SW480 (cell line): ENCODE measurements around the gene RADIL.
A peak's percentile ranks its signal among the peaks of the same experiment; 100 is the strongest.

ENCODE experiments used
- DNase-seq: peaks from one replicate; pipeline ENCODE4 v3.0.0-alpha.2; 2016; ENCODE audit warnings: low spot score

RADIL gene

DNA sequence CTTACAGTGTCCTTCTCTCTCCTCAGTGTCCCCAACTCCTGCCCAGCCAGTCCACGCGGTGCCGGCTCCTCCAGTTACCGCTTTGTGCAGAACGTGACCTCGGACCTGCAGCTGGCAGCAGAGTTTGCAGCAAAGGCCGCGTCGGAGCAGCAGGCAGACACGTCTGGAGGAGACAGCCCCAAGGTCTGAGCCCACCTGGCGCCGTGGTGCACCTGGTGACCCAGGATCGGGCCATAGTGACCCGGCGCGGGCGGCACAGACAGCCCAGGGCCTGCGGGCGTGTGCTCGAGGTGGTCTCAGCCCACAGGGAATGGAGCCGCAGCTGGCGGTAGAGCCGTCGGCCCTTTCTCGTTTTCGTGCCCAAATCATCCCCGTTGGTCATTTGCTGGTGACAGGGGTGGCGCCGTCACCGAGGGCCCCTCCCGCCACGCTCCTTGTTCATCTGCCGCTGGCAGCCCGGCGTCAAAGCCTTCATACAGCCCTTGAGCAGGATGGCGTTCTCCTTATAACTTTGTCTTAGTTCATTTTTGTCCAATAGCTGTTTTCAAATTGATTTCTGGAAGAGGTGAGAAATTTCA lies 129.0 kb downstream of the RADIL start:
- no peak for DNase-seq

DNA sequence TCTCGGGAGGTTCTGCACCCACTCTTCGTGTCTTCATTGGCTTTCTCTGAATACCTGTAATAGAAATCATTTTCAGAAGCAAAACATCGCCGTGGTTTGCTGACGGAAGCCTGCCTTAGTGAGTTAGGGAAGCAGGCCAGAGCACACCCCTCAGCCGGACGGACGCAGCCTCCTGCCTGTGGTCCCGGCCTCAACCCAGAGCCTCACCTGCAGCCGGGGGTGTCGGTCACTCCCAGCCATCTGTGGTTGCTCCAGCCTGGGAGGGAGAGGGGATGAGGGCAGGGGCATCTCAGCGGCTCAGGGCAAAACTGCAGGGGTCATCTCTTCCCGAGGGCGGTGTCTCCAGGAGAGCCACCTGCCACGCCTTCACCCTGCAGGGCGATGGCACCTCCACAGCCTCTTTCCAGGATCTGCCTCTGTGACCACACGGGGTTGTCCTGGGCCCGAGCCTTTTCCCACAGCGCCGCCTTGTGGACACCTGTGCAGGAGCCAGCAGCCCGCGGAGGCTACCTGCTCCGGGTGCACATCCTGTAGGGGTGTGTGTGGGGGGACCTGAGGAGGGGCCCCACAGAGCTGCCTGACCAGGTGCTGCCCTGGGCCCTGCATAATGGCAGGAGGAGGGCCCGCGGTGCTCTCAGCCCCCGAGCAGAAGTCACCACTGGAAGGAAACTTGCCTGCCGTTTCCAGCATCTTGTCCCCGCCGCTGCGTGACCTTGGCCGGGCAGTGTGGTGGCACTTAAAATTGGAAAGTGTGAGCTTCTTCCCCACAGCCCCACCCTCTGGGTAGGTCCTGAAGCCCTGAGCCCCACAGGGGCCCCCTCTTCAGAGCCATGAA lies 129.7 kb downstream of the RADIL start:
- peak; percentile 82 for DNase-seq

DNA sequence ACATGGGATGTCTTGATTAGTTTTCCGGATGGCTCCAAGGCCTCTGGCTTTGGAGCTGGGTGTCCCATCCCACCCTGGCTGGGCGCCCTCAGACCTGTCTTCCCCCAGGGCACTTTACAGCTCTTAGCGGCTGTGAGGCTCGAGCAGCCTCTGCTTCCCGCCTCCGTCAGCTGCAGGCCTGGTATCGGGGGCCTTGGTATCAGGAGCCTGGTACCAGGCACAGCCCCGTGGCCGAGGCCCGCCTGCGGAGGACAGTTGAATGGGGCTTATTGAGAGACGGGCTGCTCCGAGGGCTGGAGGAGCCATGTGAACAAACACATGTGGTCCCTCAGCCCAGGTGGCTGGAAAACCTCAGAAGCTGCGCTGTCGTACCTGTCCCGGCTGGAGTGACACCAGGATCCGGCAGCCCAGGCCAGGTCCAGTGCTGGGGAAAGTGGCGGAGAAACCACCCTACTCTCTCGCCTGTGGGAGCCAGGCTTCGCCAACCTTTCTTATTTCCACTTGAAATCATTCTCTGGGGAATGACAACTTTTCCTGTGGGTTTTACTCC lies 132.0 kb downstream of the RADIL start:
- no peak for DNase-seq

DNA sequence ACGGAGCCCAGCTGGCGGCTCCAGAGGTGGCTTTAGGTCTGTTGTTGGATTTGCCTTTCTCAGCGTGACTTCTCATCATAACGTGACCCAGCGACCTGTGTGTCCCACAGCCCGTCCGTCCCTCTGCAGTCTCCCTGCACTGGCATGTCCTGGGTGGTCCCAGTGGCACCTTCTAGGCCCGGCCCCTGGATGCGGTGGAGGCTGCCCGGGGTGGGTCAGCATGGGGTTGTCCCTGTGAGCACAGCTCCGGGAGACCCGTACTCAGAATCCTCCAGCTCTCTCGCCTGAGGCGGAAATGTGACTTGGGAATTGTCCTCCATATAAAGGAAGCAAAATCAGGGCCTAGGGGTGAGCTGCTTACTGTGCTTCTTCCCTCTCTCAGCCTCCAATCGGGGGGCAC lies 133.7 kb downstream of the RADIL start:
- no peak for DNase-seq

DNA sequence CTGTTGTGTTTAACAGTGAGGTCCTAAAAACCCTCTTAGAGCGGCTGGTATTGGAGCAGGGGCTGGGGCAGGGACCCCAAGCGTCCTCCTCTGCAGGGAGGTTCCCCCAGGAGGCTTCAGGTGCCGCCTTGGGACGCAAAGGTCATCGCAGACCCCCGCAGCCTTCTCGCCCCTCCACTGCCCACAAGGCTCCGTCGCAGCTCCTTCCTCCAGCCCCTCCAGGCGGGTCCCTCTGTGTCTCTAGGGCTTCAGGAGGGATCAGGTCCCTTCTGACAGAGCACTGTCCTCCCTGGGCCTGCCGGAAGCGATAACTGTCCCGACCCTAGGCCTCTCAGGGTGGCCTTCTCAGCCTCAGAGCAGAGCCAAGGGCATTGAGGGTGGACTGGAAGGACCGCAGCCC lies 134.2 kb downstream of the RADIL start:
- DNase-seq, result no peak
